Lower lobe of right lung (tissue), 2 donors: ENCODE data around the gene ZNF558. TPM values are rescaled to one million over a fixed set of nuclear protein-coding genes. Genes with fewer than 3 reads are reported as not detected.

Experiments
- ATAC-seq, 2 donors: fragments of 200-7000 bp; cut with Tn5 transposase; one replicate each; pipeline ENCODE4 v1.9.1; 2020 to 2022; ENCODE audit warnings: mild to moderate bottlenecking in 2 of 2, moderate library complexity in 2 of 2
- DNase-seq: peaks from one replicate; pipeline ENCODE4 v3.0.0-alpha.2; 2020
- H3K27ac ChIP-seq: fragments of 200-600 bp; one replicate; pipeline ENCODE4 v1.8.0; 2022
- H3K27me3 ChIP-seq: fragments of 200-600 bp; one replicate; pipeline ENCODE4 v1.8.0; 2022; ENCODE audit warnings: low read depth
- H3K36me3 ChIP-seq: fragments of 200-600 bp; one replicate; pipeline ENCODE4 v1.8.0; 2022; ENCODE audit warnings: mild to moderate bottlenecking
- H3K4me1 ChIP-seq: fragments of 200-600 bp; one replicate; pipeline ENCODE4 v1.8.0; 2022
- H3K4me3 ChIP-seq: fragments of 200-600 bp; one replicate; pipeline ENCODE4 v1.8.0; 2022; ENCODE audit warnings: mild to moderate bottlenecking
- H3K9me3 ChIP-seq: fragments of 200-600 bp; one replicate; pipeline ENCODE4 v1.8.0; 2022
- intact Hi-C: fragments of 100-400 bp; cut with DNase I; formaldehyde crosslinking; loops from one replicate; pipeline ENCODE4 v1.11.0; 2022
- total RNA-seq: library from RNA; stranded (reverse); fragmentation: NEBNext Ultra II Directional; extraction: Animal tissue kit (Norgen Biotek cat#: 25700); gene quantifications from one replicate; pipeline ENCODE4 v1.2.1, GENCODE V29; 2021
- TF ChIP-seq, protein P1 (sequence below): fragments of 200-600 bp; IDR thresholded peaks from one replicate; pipeline ENCODE4 v1.8.0; 2022; ENCODE audit warnings: antibody characterized with exemption, mild to moderate bottlenecking
- donor health status: DM: no; HTN: yes; CAD: no; lungs with severe emphysema.

ZNF558 gene
- total RNA-seq, 1 donor from 2014 or later: 23.1 TPM

DNA sequence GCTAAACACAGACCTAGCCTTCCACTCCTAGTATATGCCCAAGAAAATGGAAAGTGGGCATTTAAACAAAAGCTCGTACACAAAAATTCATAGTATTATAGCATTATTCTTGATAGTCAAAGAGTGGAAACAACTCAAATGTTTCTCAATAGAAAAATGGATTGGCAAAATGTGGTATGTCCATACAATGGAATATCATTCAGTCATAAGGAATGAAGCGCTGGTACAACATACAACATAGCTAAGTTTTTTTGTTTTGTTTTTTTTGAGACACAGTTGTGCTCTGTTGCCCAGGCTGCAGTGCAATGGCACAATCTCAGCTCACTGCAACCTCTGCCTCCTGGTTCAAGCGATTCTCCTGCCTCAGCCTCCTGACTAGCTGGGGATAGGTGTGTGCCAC lies 11.9 kb downstream of the ZNF558 start:
- Histone ChIP-seq H3K27me3 (no peaks in the 10 kb centered on the region), H3K4me3 (no peak overlapping the region), H3K36me3 (peaks cover 90% of the 10 kb centered on the region), H3K27ac (no peak overlapping the region), H3K9me3 (peaks cover 54% of the 10 kb centered on the region), H3K4me1 (no peaks in the 10 kb centered on the region)
- ATAC-seq: no peak
- no peak for DNase-seq
- intact Hi-C loops: no loop called here
- TF ChIP-seq, protein P1, sequence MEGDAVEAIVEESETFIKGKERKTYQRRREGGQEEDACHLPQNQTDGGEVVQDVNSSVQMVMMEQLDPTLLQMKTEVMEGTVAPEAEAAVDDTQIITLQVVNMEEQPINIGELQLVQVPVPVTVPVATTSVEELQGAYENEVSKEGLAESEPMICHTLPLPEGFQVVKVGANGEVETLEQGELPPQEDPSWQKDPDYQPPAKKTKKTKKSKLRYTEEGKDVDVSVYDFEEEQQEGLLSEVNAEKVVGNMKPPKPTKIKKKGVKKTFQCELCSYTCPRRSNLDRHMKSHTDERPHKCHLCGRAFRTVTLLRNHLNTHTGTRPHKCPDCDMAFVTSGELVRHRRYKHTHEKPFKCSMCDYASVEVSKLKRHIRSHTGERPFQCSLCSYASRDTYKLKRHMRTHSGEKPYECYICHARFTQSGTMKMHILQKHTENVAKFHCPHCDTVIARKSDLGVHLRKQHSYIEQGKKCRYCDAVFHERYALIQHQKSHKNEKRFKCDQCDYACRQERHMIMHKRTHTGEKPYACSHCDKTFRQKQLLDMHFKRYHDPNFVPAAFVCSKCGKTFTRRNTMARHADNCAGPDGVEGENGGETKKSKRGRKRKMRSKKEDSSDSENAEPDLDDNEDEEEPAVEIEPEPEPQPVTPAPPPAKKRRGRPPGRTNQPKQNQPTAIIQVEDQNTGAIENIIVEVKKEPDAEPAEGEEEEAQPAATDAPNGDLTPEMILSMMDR: no peak

- H3K4me3 ChIP-seq: no peak overlapping the region
- DNase-seq: no peak
- intact Hi-C loops: no loop called here
- peaks cover 97% of the 10 kb centered on the region for H3K9me3 ChIP-seq
- ATAC-seq: no peak
- TF ChIP-seq, protein P1: no peak
- no peak overlapping the region for H3K27ac ChIP-seq
- H3K4me1 ChIP-seq: no peaks in the 10 kb centered on the region
- H3K27me3 ChIP-seq: no peaks in the 10 kb centered on the region
- peaks cover 93% of the 10 kb centered on the region for H3K36me3 ChIP-seq
Observed at GRCh38 chr19:8815780-8816179, 16.3 kb downstream of the ZNF558 start.

DNA sequence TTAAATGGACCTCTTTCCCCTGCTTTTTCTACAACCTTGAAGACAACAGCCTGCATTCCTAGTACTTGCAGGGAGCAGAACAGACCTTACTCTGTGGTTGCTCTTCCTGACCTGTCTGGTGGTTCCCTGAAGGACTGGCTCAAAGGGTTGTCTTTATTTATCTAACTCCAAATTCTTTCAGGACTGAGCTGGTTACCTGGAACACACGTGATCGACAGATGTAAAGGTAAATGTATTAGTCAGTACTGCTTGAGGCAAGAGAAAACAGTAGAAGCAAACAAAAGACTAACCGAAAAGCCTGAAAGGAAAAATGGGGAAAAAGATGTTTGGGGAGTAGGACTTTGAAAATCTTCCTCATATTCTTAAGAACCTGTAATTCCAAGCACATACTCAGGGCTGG lies 17.9 kb downstream of the ZNF558 start:
- H3K4me1 ChIP-seq: no peaks in the 10 kb centered on the region
- no peaks in the 10 kb centered on the region for H3K27me3 ChIP-seq
- peaks cover 98% of the 10 kb centered on the region for H3K9me3 ChIP-seq
- peaks cover 79% of the 10 kb centered on the region for H3K36me3 ChIP-seq
- no peak overlapping the region for H3K27ac ChIP-seq
- intact Hi-C loops: no loop called here
- DNase-seq: no peak
- ATAC-seq: no peak
- H3K4me3 ChIP-seq: no peak overlapping the region
- TF ChIP-seq, protein P1: no peak

DNA sequence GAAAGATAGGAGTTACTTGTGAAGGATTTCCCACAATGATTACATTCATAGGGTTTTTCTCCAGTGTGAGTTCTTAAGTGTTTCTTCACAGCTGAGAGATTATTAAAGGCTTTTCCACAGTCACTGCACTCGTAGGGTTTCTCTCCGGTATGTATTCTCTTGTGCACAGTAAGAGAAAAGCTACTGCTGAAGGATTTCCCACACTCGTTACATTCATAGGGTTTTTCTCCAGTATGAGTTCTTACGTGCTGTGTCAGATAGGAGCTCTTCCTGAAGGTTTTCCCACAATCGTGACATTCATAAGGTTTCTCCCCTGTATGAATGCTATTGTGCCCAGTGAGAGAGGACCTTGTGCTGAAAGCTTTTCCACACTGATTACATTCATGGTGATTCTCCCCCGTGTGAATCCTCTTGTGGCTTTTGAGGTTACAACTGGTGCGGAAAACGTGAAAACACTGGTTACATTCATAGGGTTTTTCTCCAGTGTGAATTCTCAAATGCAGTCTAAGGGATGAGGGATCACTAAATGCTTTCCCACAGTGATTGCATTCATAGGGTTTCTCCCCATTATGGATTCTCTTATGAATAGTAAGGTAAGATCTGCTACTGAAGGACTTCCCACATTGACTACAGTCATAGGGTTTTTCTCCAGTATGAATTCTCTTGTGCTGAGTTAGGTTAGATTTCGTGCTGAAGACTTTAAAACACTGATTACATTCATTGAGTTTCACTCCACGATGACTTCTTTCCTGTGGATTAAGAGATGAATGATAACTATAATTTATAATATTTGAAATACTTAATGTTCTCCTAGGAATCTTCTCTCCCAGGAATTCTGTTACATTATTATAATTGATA lies 20.6 kb downstream of the ZNF558 start:
- Histone ChIP-seq H3K4me1 (no peaks in the 10 kb centered on the region), H3K36me3 (peaks cover 69% of the 10 kb centered on the region), H3K9me3 (peaks cover 100% of the 10 kb centered on the region), H3K27ac (no peak overlapping the region), H3K27me3 (no peaks in the 10 kb centered on the region), H3K4me3 (no peak overlapping the region)
- TF ChIP-seq, protein P1: no peak
- DNase-seq (no peak), ATAC-seq (no peak)
- intact Hi-C loops: no loop called here

DNA sequence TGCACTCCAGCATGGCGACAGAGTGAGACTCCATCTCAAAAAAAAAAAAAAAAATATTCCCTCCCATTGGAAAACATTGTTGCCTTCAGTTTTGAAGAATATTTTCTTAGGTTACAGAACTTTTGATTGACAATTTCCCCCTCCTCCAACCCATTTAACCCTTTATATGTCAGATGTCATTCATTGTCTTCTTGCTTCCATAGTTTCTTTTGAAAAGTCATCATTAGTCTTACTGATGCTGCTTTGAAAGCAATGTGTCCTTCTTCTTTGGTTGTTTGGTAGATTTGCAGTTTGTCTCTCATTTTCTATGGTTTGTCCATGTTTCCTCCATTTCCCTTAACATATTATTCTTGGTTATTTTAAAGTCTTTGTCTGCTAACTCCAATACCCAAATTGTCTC lies 25.4 kb downstream of the ZNF558 start:
- H3K27ac ChIP-seq: no peak overlapping the region
- H3K36me3 ChIP-seq: peaks cover 25% of the 10 kb centered on the region
- H3K4me3 ChIP-seq: no peak overlapping the region
- DNase-seq (no peak), ATAC-seq (no peak)
- TF ChIP-seq, protein P1: no peak
- H3K9me3 ChIP-seq: peaks cover 87% of the 10 kb centered on the region
- no peaks in the 10 kb centered on the region for H3K27me3 ChIP-seq
- no peaks in the 10 kb centered on the region for H3K4me1 ChIP-seq
- intact Hi-C loops: no loop called here
